Measurements from ENCODE around the gene CUEDC1. TPM values are rescaled to one million over a fixed set of nuclear protein-coding genes. Genes with fewer than 3 reads are reported as not detected.

Gene CUEDC1
- polyA plus RNA-seq, 1 experiment, result 48.5 TPM

- POLR2A ChIA-PET, result no interaction called here
- no peak for DNase-seq (ENCODE audit: low read depth)
- Histone ChIP-seq H3K27me3 (ENCODE audit: control insufficient read depth, insufficient read depth, low read length) (no peaks in the 10 kb centered on the region), H3K36me3 (ENCODE audit: control insufficient read depth, insufficient read depth, low read length) (no peaks in the 10 kb centered on the region), H3K4me3 (ENCODE audit: low read depth, low read length) (no peak overlapping the region)
- CTCF ChIA-PET, result interaction anchor here (0.6 to 15.8 kb wide), 18 partner anchors 8 to 254 kb away, joined by 3 to 371 read pairs (median 10); partner anchors contain the start of genes CUEDC1, MRPS23 and SRSF1
- TF ChIP-seq, protein P1, sequence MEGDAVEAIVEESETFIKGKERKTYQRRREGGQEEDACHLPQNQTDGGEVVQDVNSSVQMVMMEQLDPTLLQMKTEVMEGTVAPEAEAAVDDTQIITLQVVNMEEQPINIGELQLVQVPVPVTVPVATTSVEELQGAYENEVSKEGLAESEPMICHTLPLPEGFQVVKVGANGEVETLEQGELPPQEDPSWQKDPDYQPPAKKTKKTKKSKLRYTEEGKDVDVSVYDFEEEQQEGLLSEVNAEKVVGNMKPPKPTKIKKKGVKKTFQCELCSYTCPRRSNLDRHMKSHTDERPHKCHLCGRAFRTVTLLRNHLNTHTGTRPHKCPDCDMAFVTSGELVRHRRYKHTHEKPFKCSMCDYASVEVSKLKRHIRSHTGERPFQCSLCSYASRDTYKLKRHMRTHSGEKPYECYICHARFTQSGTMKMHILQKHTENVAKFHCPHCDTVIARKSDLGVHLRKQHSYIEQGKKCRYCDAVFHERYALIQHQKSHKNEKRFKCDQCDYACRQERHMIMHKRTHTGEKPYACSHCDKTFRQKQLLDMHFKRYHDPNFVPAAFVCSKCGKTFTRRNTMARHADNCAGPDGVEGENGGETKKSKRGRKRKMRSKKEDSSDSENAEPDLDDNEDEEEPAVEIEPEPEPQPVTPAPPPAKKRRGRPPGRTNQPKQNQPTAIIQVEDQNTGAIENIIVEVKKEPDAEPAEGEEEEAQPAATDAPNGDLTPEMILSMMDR (IDR thresholded peaks at IDR 0.05; ENCODE audit: insufficient read depth, low read depth, low read length), result no peak
These were observed 96.4 kb downstream of the CUEDC1 start for GRCh38 chr17:57858838-57859237.

GRCh38 chr17:57856792-57857620, 98.2 kb downstream of the CUEDC1 start:
- Histone ChIP-seq H3K4me3 (ENCODE audit: low read depth, low read length) (no peak overlapping the region), H3K36me3 (ENCODE audit: control insufficient read depth, insufficient read depth, low read length) (no peaks in the 10 kb centered on the region), H3K27me3 (ENCODE audit: control insufficient read depth, insufficient read depth, low read length) (no peaks in the 10 kb centered on the region)
- TF ChIP-seq, protein P1 (IDR thresholded peaks at IDR 0.05; ENCODE audit: insufficient read depth, low read depth, low read length), result no peak
- DNase-seq (ENCODE audit: low read depth), result no peak
- CTCF ChIA-PET, result interaction anchor here (0.6 to 15.8 kb wide), 17 partner anchors 7 to 256 kb away, joined by 3 to 371 read pairs (median 10); partner anchors contain the start of genes CUEDC1, MRPS23 and SRSF1
- POLR2A ChIA-PET, result no interaction called here

DNA sequence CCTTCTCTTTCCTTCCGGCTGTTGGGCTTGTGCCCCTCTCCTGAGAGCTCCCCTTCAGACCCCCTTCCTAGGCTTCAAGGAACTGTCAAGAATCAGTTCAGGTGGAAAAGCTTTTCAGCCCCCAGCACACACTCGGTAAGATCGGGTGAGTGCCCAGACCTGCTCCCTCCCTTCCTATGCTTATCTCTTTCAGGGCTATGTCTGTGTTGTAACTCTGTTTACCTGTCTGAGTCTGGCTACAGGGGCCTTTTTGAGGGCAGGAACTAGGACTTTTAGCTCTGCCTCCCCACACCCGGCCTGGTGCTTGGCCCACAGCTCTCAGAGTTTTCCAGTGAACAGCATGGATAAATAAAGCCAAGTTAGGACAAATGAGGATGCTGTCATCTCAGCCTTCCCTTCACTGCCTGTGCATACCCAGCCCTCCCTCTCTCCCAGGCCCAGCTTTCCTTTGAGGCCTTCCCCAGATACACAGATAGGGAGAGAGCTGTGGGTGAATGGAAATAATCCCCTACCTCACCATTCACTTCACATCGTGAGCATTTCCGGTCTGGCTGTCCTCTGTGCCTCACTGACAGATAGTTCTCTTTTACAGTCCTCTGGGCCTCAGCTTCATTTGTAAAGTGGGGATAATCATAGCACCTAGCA, 99.7 kb downstream of the CUEDC1 start:
- ChIA-PET POLR2A (interaction anchor here (0.9 kb wide), 1 partner anchor 131 kb away, joined by 4 read pairs; no protein-coding TSS in a partner anchor), CTCF (interaction anchor here (0.6 to 15.8 kb wide), 7 partner anchors 18 to 375 kb away, joined by 3 to 371 read pairs (median 5); no protein-coding TSS in a partner anchor)
- TF ChIP-seq, protein P1 (IDR thresholded peaks at IDR 0.05; ENCODE audit: insufficient read depth, low read depth, low read length), result no peak
- Histone ChIP-seq H3K4me3 (ENCODE audit: low read depth, low read length) (no peak overlapping the region), H3K27me3 (ENCODE audit: control insufficient read depth, insufficient read depth, low read length) (no peaks in the 10 kb centered on the region), H3K36me3 (ENCODE audit: control insufficient read depth, insufficient read depth, low read length) (no peaks in the 10 kb centered on the region)
- DNase-seq (ENCODE audit: low read depth), result no peak

GRCh38 chr17:57853695-57854094, 101.5 kb downstream of the CUEDC1 start:
- ChIA-PET CTCF (interaction anchor here (1.2 to 15.8 kb wide), 4 partner anchors 20 to 144 kb away, joined by 3 to 371 read pairs (median 18); no protein-coding TSS in a partner anchor), POLR2A (no interaction called here)
- no peaks in the 10 kb centered on the region for H3K36me3 ChIP-seq (ENCODE audit: control insufficient read depth, insufficient read depth, low read length)
- TF ChIP-seq, protein P1 (IDR thresholded peaks at IDR 0.05; ENCODE audit: insufficient read depth, low read depth, low read length), result no peak
- DNase-seq (ENCODE audit: low read depth), result no peak
- no peak overlapping the region for H3K4me3 ChIP-seq (ENCODE audit: low read depth, low read length)
- no peaks in the 10 kb centered on the region for H3K27me3 ChIP-seq (ENCODE audit: control insufficient read depth, insufficient read depth, low read length)

GRCh38 chr17:57852955-57853328, 102.3 kb downstream of the CUEDC1 start:
- TF ChIP-seq, protein P1 (IDR thresholded peaks at IDR 0.05; ENCODE audit: insufficient read depth, low read depth, low read length), result no peak
- Histone ChIP-seq H3K27me3 (ENCODE audit: control insufficient read depth, insufficient read depth, low read length) (no peaks in the 10 kb centered on the region), H3K4me3 (ENCODE audit: low read depth, low read length) (no peak overlapping the region), H3K36me3 (ENCODE audit: control insufficient read depth, insufficient read depth, low read length) (no peaks in the 10 kb centered on the region; the same call in 1 of the 2 replicates)
- CTCF ChIA-PET, result interaction anchor here (15.8 kb wide), 1 partner anchor 145 kb away, joined by 371 read pairs; no protein-coding TSS in a partner anchor
- no peak for DNase-seq (ENCODE audit: low read depth)
- POLR2A ChIA-PET, result no interaction called here
